CD4-positive, alpha-beta T cell treated with Interferon alpha-2 for 1 hour (primary cell): ENCODE data around the gene CCND1.

ENCODE experiments used
- DNase-seq, 2 donors: peaks; one replicate each; pipeline ENCODE4 v3.0.0-alpha.2; 2020 to 2022

The CCND1 gene

DNA sequence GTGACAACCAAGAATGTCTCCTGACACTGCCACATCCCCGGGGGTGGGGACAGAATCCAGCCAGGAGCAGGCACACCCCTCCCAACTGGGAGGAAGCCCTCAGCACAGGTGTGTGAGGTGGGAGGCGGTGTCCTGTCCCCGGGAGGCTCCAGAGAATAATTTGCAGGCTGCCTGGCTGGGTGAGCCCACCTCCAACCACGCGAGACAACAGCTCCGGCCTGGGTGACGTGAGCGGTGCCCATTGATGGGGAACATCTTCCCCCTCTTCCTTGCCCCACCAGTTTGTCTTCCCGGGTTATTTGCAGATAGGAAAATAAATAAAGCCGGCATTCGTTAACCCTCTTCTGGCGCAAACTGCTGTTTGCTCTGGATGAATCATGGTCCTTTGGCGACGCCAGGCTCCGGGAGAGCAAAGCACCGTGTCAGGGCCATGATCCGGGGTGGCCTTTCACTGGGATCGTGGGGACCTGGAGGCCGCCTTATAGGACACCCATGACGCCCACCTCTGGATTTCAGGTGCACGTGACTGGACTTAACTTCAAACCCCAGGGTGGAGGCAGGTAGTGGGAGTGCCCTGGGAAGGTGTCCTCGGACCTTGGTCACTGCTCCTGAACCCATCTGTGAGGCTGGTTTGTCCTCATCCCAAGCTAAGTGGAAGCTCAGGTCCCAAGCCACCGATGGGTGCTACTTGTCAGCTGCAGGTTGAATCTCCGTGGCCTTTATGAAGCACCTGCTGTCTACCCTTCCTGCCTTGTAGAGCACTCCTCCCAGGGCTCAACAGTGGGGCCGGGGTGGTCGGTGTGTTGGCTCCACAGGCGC lies 13.9 kb downstream of the CCND1 start:
- no peak for DNase-seq

GRCh38 chr11:69655479-69656428 lies 14.8 kb downstream of the CCND1 start:
- DNase-seq = no peak

GRCh38 chr11:69656536-69657455 lies 15.8 kb downstream of the CCND1 start:
- no peak for DNase-seq

- DNase-seq = no peak
Observed at GRCh38 chr11:69657456-69657910, 16.5 kb downstream of the CCND1 start.

DNA sequence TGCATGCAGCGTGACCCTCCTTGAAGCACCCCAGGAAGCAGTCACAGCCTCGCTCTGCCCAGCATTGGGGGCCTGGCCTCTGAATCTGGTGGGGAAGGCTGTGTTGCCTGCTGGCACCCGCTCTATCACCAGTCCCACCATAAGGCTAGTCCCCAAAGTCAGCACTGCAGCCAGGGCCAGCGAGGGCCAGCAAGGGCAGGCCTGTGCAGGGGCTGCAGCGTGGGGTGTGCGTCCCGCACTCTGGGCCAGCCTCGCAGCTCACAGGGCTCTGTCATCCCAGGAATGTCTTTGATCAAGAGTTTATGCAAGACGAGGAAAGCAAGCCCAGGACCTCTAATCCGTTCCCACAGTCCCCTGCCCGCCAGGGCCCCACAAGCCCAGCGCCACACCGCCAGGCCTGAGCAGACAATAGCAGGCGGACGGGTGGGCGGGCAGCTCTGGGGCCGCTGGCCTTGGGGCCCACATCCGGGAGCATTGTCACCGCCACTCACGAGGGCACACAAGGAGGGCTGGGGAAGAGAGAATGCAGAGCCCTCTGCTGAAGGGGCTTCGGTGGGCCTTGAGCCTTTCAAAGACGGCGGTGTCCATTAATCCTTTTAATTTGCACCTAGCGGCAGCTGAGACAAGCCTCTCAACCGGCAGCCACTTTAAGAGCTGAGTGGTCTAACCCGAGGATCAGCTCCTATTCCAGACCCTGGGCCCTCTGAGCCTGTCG lies 17.1 kb downstream of the CCND1 start:
- DNase-seq = no peak

DNA sequence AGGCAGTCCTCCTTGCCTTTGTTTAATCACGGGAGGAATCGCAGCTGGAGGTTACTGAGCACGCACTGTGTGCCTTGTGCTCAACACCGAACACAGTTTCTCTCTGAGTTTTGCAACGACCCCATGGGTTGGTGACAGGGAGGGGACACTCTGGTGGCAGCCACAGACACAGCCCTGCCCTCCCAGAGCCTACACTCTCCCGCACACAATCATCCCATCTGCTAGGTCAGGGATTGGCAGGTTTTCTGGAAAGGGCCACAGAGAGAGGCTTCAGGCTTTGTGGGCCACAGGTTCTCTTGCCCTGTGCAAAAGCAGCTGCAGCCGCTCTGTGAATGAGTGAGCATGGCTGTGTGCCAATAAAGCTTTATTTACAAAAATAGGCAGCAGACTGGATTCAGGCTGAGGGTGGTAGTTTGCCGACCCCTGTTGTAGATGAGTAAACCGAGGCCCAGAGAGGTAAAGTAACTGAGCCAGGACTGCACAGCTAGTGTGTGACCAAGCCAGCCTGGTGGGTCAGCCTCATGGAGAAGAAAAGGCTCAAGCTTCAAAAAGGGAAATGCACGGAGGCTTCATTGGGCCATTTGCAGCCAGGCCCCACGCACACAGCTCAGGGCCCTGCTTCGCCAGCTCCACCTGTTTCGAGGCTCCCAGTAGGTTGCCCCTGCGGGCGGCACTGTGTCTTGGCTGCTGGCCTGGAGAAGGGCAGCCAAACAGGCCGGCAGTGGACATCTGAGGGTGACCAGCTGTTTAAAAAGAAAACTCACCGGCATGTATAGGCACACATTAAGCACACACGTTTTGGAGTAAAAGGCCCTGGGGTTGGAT lies 17.9 kb downstream of the CCND1 start:
- DNase-seq = no peak

DNA sequence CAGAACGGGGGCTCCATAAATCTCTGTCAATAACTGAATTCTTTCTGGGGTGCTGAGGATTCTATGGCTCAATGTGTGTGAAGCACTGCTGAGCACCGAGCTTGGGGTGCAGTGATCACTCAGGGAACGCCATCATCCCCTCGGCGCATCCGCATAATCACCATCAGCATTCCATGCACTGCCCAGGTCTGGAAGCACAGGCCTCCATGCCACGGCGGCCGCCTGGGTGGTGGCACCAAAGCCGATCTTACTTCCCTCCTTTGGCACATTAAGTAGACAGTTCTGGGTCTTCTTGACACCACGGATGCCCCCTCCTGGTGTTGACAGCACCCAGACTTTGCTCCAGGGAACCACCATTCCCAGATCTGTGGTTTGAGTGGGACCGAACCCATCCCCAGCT lies 18.6 kb downstream of the CCND1 start:
- DNase-seq = no peak

DNA sequence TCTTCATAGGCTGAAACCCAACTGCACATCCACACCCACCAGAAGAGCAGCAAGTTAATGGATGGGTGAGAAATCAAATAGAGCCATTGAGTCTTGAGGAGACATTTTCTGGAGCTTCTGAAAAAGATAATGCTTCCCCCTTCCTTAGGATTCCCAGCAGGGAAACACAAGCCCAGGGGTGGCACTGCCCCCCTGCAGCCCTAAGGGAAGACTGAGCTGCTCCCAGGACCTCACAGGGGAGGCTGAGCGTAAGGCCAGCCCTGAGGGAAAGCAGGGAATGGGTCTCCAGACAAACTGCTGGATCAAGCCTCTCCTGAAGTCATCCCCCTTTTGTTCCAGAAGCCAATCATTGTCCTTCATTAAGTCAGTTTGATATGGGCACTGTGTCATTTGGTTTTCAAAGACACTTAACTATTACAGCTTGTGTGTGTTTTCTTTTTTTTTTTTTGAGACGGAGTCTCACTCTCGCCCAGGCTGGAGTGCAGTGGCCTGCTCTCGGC lies 19.1 kb downstream of the CCND1 start:
- DNase-seq = no peak

DNA sequence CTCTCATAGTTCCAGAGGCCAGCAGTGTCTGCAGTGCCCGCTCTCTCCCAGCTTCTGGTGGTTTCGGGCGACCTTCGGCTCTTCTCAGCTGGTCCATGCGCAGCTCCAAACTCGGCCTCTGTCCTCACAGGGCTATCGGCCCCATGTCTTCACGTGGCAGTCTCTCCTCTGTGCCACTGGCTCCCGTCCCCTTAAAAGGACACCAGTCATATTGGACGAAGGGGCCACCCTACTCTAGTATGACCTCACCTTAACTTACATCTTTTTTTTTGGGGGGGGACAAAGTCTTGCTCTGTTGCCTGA lies 20.4 kb downstream of the CCND1 start:
- DNase-seq = no peak

GRCh38 chr11:69662021-69662698 lies 21.2 kb downstream of the CCND1 start:
- no peak for DNase-seq

- DNase-seq = no peak
Observed at GRCh38 chr11:69662806-69663205, 21.9 kb downstream of the CCND1 start.

DNA sequence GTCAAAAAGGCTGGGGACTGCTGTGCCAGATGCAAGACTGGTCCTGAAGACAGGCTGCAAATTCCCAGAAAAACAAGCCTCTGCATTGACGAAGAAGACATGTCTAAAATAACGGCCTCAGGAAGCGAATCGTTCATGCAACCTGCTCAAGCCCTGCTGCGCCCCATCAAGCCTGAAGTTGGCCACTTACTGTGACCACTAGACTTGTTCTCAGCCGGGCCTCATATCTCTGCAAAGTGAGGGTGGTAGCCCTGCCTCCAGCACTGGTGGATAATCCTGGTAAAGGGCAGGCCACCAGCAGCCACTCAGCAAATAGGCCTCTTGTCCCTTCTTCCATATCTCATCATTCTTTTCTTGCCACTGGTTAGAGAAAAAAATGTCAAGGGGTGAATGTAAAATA lies 22.4 kb downstream of the CCND1 start:
- no peak for DNase-seq

DNA sequence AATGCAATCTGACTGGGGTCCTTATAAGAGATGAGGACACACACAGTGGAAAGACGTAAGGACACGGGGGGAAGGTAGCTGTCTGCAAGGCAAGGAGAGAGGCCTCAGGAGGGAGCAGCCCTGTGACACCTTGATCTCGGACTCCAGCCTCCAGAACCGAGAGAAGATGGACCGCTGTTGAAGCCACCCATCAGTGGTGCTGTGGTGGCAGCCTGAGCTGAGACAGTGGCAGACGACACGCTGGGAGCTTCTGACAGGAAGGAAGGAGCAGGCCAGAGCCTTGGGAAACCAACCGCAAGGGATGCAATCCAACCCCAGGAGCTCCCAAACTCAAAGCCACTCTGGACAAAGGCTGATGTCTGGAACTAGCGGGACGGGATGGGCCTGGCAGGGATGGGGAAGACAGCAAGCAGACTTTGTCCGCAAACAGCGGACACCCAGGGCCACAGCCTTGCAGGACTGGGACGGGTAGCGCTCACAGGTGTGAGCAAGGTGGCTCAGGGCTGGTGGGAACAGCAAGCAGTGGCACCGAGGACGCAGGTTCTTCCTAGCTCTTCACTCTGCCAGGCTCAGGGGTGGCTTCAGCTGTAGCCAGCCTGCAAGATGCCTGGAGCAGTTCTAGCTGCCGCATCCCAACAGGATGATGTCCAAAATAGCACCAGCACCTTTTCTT lies 23.3 kb downstream of the CCND1 start:
- DNase-seq = no peak

DNA sequence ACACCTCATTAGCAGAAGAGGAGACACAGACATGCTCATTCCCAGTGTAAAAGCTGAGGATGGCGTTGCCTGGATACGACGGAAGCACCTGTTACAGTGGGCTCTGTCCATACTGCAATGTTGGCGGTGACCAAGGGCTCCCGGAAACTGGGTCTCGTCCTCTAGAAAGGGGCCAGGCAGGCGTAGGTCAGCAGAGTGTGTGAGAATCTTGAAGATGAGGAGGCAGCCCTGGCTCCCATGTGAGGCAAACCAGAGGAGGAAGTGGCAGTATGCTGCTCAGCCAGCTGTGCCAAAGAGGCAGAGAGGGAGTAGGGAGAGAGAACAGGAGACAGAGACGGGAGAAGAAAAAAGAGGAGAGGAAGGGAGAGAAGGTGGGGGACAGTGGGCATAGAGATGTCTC lies 23.9 kb downstream of the CCND1 start:
- no peak for DNase-seq

DNA sequence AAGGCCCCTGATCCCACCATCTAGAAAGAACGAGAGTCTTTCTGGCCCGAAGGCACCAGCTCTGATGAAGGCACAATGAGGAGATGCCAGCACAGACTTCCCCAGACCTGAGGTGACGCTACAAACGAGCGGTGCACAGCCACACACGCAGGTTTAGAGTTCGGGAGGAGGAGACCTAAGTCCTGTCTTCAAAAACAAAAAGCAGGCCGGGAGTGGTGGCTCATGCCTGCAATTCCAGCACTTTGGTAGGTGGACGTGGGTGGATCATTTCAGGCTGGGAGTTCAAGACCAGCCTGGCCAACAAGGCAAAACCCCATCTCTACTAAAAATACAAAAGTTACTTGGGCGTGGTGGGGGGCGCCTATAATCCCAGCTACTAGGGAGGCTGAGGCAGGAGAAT lies 24.7 kb downstream of the CCND1 start:
- DNase-seq = no peak

DNA sequence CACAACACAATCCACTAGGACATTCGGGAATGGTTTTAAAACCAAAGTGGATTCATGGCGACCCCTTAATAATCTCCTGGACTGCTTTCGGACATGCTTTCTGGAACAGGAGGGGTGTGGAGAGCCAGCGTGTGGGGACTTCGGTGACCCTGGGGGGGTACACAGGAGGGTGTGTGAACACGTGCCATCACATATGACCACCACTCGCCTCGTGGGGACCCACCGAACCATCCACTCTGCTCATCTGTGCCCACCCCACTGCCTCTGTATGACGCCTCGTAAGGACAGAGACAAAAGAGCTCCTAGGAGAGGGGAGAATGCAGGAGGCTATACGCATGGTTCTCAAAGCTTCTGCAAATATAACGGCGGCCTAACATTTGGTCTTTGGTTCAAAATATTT lies 25.3 kb downstream of the CCND1 start:
- DNase-seq = no peak

- DNase-seq = no peak
Observed at GRCh38 chr11:69666752-69667536, 26.0 kb downstream of the CCND1 start.

GRCh38 chr11:69667619-69668604 lies 27.0 kb downstream of the CCND1 start:
- no peak for DNase-seq
